ENCODE measurements around the gene RLF. TPM values are rescaled to one million over a fixed set of nuclear protein-coding genes. Genes with fewer than 3 reads are reported as not detected.

The RLF gene
- total and polyA plus RNA-seq, 2 of the 8 experiments (the other 6 are each of a cell fraction or from before 2014, with no cell fraction given): 4.2 to 18.0 TPM

DNA sequence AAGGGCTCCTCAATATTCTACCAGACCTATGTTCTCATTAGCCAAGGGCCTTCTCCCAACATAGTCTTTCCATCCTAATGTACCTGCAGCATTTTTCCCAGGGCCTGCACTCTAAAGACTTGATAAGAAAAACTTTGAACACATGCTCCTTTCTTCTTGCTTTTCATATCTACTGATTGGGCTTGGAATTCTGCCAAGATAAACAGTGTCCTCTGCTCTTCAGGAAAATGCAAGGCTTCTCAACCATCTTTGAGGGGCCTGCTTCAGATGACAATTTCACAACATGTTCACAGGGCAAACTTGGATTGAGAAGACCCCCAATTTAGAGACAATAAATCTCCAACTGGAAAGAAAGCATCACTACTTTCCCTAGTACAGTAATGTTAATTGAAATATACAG, 38.3 kb upstream of the RLF start:
- Histone ChIP-seq H4K5ac (ENCODE audit: insufficient read length, low read depth, low read length) (no peak overlapping the region), H3K4ac (replicated peaks; ENCODE audit: insufficient read length, low read depth, low read length) (no peak overlapping the region), H3K27me3 (replicated peaks in 1 of 4; ENCODE audit: control insufficient read depth in 3 of 4, extremely low read depth in 1 of 4, insufficient read depth in 3 of 4, low read length in 3 of 4) (no peaks in the 10 kb centered on the region), H3K9me3 (ENCODE audit: insufficient read depth in 2 of 2, low read depth in 1 of 2, low read length in 1 of 2) (no peaks in the 10 kb centered on the region), H3K36me3 (ENCODE audit: control insufficient read depth in 2 of 4, insufficient read depth in 4 of 4, low read length in 3 of 4) (no peaks in the 10 kb centered on the region), H2BK12ac (ENCODE audit: low read depth, low read length) (no peak overlapping the region), H4K8ac (ENCODE audit: extremely low read depth, insufficient read depth, low read length) (no peak overlapping the region), H3K56ac (replicated peaks; ENCODE audit: insufficient read length, low read depth, low read length) (no peak overlapping the region), H3K79me1 (ENCODE audit: low read depth, low read length) (no peaks in the 10 kb centered on the region), H3K9ac (replicated peaks in 1 of 4; ENCODE audit: extremely low read depth in 1 of 4, low read depth in 3 of 4, low read length in 3 of 4) (no peak overlapping the region), H3K4me2 (ENCODE audit: insufficient read depth in 1 of 2, low read depth in 2 of 2, low read length in 2 of 2) (no peak overlapping the region), H2BK15ac (ENCODE audit: low read length) (no peak overlapping the region), H3K27ac (ENCODE audit: low read depth, low read length) (no peak overlapping the region), H3K4me3 (ENCODE audit: extremely low read depth in 1 of 4, insufficient read depth in 2 of 4, low read depth in 3 of 4, low read length in 4 of 4) (no peak overlapping the region), H4K20me1 (replicated peaks in 1 of 2; ENCODE audit: control insufficient read depth in 1 of 2, insufficient read depth in 2 of 2, low read length in 2 of 2) (no peaks in the 10 kb centered on the region), H3K14ac (ENCODE audit: insufficient read length) (no peak overlapping the region), H3K79me2 (ENCODE audit: control insufficient read depth in 1 of 2, insufficient read depth in 2 of 2, low read length in 2 of 2) (no peaks in the 10 kb centered on the region; a peak in 1 of 4 replicates), H2BK120ac (replicated peaks; ENCODE audit: low read depth, low read length) (no peak overlapping the region), H3K23me2 (ENCODE audit: low read depth, low read length) (no peaks in the 10 kb centered on the region), H4K91ac (replicated peaks; ENCODE audit: insufficient read length, low read length) (no peak overlapping the region), H2BK20ac (ENCODE audit: low read length) (no peak overlapping the region), H3K4me1 (replicated peaks in 1 of 4; ENCODE audit: control insufficient read depth in 3 of 4, insufficient read depth in 4 of 4, low read length in 3 of 4) (no peaks in the 10 kb centered on the region), H2AFZ (ENCODE audit: low read length) (no peak overlapping the region), H2BK5ac (ENCODE audit: low read depth, low read length) (no peak overlapping the region), H2AK5ac (ENCODE audit: low read depth, low read length) (no peak overlapping the region), H3K23ac (ENCODE audit: insufficient read length) (no peak overlapping the region), H3K18ac (ENCODE audit: extremely low read depth, low read length) (no peak overlapping the region)
- DNase-seq (ENCODE audit: low read depth in 1 of 2, low spot score in 2 of 2) (no peak), FAIRE-seq (no peak)
- POLR2A ChIA-PET (ENCODE audit: partially characterized antibody): no interaction called here
- CTCF ChIA-PET (ENCODE audit: partially characterized antibody): interaction anchor here (1.0 kb wide), 1 partner anchor 15 kb away, joined by 3 read pairs; no protein-coding TSS in a partner anchor
- no peak for TF ChIP-seq USF2 (IDR thresholded peaks at IDR 0.05; ENCODE audit: low read length)
- TF ChIP-seq CTCF (IDR thresholded peaks at IDR 0.05; ENCODE audit: control extremely low read depth in 1 of 3, insufficient read depth in 1 of 3, low read depth in 1 of 3, low read length in 3 of 3): no peak
- TF ChIP-seq CTBP2 (IDR thresholded peaks at IDR 0.05; ENCODE audit: borderline replicate concordance, insufficient read depth, insufficient read length, low read length): no peak
- TF ChIP-seq BACH1 (IDR thresholded peaks at IDR 0.05; ENCODE audit: low read length): no peak
- TF ChIP-seq PHF8 (conservative IDR thresholded peaks at IDR 0.05; ENCODE audit: low read depth, low read length): no peak
- no peak for TF ChIP-seq CEBPB (IDR thresholded peaks at IDR 0.05; ENCODE audit: low read depth, low read length)
- no peak for TF ChIP-seq CREB1 (IDR thresholded peaks at IDR 0.05)
- TF ChIP-seq EP300 (IDR thresholded peaks at IDR 0.05; ENCODE audit: borderline replicate concordance in 1 of 2, low read depth in 2 of 2, low read length in 2 of 2): no peak
- TF ChIP-seq MAFK (IDR thresholded peaks at IDR 0.05; ENCODE audit: low read depth, low read length): no peak
- TF ChIP-seq POU5F1 (IDR thresholded peaks at IDR 0.05; ENCODE audit: low read depth, low read length): no peak
